Spinal cord (tissue), 10 donors: Measurements from ENCODE around the gene PGS1. TPM values are rescaled to one million over a fixed set of nuclear protein-coding genes. Genes with fewer than 3 reads are reported as not detected.

ENCODE experiments used
- DNase-seq, 6 donors: peaks; one replicate each; pipeline versions ENCODE4 v3.0.0 to v3.0.0-alpha.2; 2013 to 2015; ENCODE audit warnings: low spot score in 6 of 6, low read depth in 4 of 6
- H3K27ac ChIP-seq: one replicate; pipeline ENCODE4 v1.5.1; 2013; ENCODE audit warnings: low read depth, low read length, control low read depth
- H3K27me3 ChIP-seq: one replicate; pipeline ENCODE4 v1.6.1; 2013; ENCODE audit warnings: low read length; ENCODE audit not compliant: control insufficient read depth, insufficient read depth
- H3K36me3 ChIP-seq: one replicate; pipeline ENCODE4 v1.6.1; 2013; ENCODE audit warnings: low read length; ENCODE audit not compliant: control insufficient read depth, insufficient read depth
- H3K4me1 ChIP-seq: one replicate; pipeline ENCODE4 v1.6.1; 2013; ENCODE audit warnings: low read length; ENCODE audit not compliant: control insufficient read depth, insufficient read depth
- H3K4me3 ChIP-seq: one replicate; pipeline ENCODE4 v1.5.1; 2013; ENCODE audit warnings: low read depth, low read length, control low read depth
- H3K9me3 ChIP-seq: one replicate; pipeline ENCODE4 v1.6.1; 2013; ENCODE audit warnings: low read length; ENCODE audit not compliant: control insufficient read depth, insufficient read depth
- WGBS: methylation state at CpG from one replicate; pipeline ENCODE4 v1.1.5; 2013; ENCODE audit warnings: missing lambda C conversion rate; ENCODE audit not compliant: insufficient coverage; 5-methylcytosine and 5-hydroxymethylcytosine counted together
- polyA plus RNA-seq, 2 donors: library from polyadenylated mRNA; unstranded; fragments of 120-200 nt; gene quantifications; one replicate each; pipeline ENCODE4 v1.2.1, GENCODE V29; 2013; ENCODE audit not compliant: insufficient read length in 2 of 2
- small RNA-seq: library from RNA; depleted of rRNA; stranded (forward); fragments of <200 nt; gene quantifications from one replicate; pipeline ENCODE3, GENCODE V24; 2014; ENCODE audit warnings: low replicate concordance
- total RNA-seq, 2 donors: library from RNA; depleted of rRNA in 1 of 2; stranded (reverse); fragments of 120-200 nt in 1 of 2; fragments of >200 nt in 1 of 2; gene quantifications; one replicate each; pipeline versions ENCODE4 v1.2.3 to v1.2.4, GENCODE V29; 2013 to 2014
- donor health status: healthy.

PGS1 gene
- total and polyA plus RNA-seq, 4 donors = 33.4 to 51.1 (median 40.7) TPM

- DNase-seq = no peak
- no peak overlapping the region for H3K27ac ChIP-seq
- H3K27me3 ChIP-seq = no peaks in the 10 kb centered on the region
- H3K9me3 ChIP-seq = no peaks in the 10 kb centered on the region
- 88% methylated on average over 26 of the region's 26 CpGs for WGBS
- peaks cover 3% of the 10 kb centered on the region for H3K36me3 ChIP-seq
- no peak overlapping the region for H3K4me3 ChIP-seq
- no peaks in the 10 kb centered on the region for H3K4me1 ChIP-seq
Measured at GRCh38 chr17:78466786-78467715, 88.6 kb downstream of the PGS1 start.

DNA sequence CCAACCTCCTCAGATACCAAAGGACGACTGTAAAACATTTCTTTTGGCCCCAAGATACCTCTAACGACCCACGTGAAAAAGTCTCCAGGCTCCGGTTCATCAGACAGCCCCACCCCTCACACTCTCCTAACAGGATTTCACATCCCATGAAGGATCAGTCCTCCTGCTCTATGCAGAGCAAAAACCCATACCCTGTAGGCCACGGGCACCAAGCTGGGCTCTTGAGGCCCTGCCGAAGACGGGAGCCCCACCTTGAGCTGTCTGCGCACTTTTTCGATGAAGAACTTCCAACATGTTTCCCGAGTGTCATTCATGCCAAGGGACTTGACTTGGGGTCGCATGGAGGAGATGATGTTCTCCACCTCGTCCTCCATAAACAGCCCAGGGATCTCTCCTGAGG lies 89.9 kb downstream of the PGS1 start:
- Histone ChIP-seq H3K27me3 (no peaks in the 10 kb centered on the region), H3K9me3 (no peaks in the 10 kb centered on the region), H3K4me3 (no peak overlapping the region), H3K4me1 (no peaks in the 10 kb centered on the region), H3K27ac (no peak overlapping the region), H3K36me3 (peaks cover 3% of the 10 kb centered on the region)
- 90% methylated on average over 12 of the region's 12 CpGs for WGBS
- DNase-seq = no peak

GRCh38 chr17:78469443-78469842 lies 91.0 kb downstream of the PGS1 start:
- peaks cover 3% of the 10 kb centered on the region for H3K36me3 ChIP-seq
- DNase-seq = no peak
- no peak overlapping the region for H3K27ac ChIP-seq
- 96% methylated on average over 6 of the region's 7 CpGs for WGBS
- H3K27me3 ChIP-seq = no peaks in the 10 kb centered on the region
- peaks cover 3% of the 10 kb centered on the region for H3K4me1 ChIP-seq
- no peak overlapping the region for H3K4me3 ChIP-seq
- no peaks in the 10 kb centered on the region for H3K9me3 ChIP-seq

DNA sequence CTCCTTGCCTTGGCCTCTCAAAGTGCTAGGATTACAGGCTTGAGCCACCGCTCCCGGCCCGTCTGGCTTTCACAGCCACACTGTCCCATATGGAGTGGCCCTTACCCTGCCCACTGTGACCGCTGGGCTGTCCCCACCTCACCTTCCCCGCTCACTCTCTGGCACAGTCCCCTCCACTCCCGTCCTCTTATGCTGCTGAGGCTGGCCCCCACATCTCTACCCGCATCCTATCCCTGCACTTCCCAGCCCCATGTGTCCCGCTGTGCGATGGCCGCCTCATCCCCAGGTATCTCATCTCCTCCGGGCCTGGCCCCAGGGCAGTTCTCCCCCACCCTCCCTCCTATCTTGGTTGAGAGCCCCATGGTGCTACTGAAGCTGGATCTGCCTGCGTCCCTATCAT lies 93.2 kb downstream of the PGS1 start:
- Histone ChIP-seq H3K4me1 (peaks cover 3% of the 10 kb centered on the region), H3K36me3 (peaks cover 1% of the 10 kb centered on the region), H3K9me3 (no peaks in the 10 kb centered on the region), H3K27me3 (no peaks in the 10 kb centered on the region), H3K4me3 (no peak overlapping the region), H3K27ac (no peak overlapping the region)
- no peak for DNase-seq
- 91% methylated on average over 12 of the region's 12 CpGs for WGBS

DNA sequence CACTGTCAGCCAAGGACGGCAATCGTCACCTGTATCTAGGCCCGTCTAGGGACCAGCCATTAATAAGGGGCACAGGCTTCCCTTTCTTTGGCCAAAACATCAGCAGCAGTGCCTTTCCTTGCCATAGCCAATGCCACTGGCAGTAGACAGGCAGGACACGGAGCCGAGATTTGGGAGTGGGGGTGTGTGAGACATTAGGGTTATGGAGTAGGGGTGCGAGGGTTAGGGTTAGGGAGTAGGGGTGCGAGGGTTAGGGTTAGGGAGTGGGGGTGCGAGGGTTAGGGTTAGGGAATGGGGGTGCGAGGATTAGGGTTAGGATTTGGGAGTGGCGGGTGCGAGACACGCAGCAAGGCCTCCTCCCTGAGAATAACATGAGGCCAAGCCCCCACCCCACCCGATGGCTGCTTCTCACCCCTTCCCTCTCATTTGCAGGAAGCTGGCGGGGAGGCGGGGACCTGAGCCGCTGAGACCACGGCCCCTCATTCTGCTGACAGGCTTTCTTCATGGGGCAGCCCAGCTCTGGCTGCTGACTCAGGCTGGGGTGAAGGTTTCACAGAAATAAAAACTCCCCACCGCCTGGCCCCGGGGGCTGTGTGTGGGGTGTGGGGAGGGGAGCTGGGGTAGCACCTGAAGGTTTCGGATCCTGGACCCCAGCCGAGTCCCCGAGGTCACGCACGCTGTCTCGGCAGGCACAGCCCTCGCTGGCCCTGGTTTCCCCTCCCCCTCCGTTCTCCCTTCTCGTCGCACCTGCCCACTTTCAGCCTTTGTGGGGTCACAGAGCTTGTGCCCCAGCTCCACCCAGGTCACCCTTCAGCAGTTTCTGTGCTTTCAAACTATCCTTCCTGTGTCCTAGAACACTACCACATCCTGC lies 93.8 kb downstream of the PGS1 start:
- H3K4me1 ChIP-seq = peaks cover 3% of the 10 kb centered on the region
- H3K9me3 ChIP-seq = no peaks in the 10 kb centered on the region
- no peak overlapping the region for H3K27ac ChIP-seq
- H3K36me3 ChIP-seq = no peaks in the 10 kb centered on the region
- no peak overlapping the region for H3K4me3 ChIP-seq
- H3K27me3 ChIP-seq = no peaks in the 10 kb centered on the region
- WGBS = 63% methylated on average over 18 of the region's 29 CpGs
- no peak for DNase-seq

DNA sequence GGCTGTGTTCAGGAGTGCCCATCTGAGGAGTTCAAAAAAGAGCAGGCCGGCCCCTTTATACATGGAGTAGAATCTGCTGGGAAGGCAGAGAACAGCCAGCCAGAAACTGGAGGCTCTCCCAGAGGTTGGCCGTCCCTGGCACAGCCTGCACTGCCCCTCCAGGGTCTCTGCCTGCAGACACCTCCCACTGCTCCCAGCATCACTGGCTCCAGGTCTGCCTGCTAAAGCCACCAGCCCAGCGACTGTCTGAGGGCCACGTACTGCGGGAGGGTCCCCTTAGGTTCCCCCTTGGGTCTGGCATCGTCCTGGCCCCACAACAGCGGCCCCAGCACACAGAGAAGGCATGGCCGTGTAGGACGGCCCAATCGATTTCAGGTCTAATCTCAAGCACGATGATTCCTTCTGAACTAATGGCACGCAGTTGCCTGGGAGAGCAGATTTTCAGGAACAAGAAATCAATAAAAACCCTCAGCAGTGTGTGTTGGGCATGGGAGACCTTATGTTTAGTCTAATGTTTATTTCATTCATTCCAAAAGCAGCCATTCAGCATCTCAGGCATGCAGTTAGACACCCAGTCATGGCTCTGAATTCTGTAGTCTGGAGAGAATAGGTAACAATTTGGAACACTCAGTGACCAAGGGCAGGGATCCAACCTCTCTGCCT lies 95.6 kb downstream of the PGS1 start:
- Histone ChIP-seq H3K27me3 (no peaks in the 10 kb centered on the region), H3K36me3 (no peaks in the 10 kb centered on the region), H3K4me3 (no peak overlapping the region), H3K4me1 (peaks cover 3% of the 10 kb centered on the region), H3K27ac (no peak overlapping the region), H3K9me3 (no peaks in the 10 kb centered on the region)
- DNase-seq = peak in 1 of 6 donors; percentile 32
- WGBS = 84% methylated on average over 10 of the region's 12 CpGs

Small RNA genes lying within 50 kb of the gene (small RNA-seq; reads per million reads assigned to genes)
- gene RF00415 (not detected), gene RN7SL236P (not detected)

Other genes starting within 250 kb of the PGS1 start
- 10 to 100 TPM; 15.2 to 33.4 TPM for gene TMC6, start 249.9 kb upstream of the PGS1 start, total RNA-seq
- 10 to 100 TPM; 19.9 to 29.7 TPM for gene TMC6, start 249.9 kb upstream of the PGS1 start, polyA plus RNA-seq
- 1 to 10 TPM; 2.0 to 2.2 TPM for gene TMC8, start 247.9 kb upstream of the PGS1 start, total RNA-seq
- gene TMC8, start 247.9 kb upstream of the PGS1 start, polyA plus RNA-seq = 1 to 10 TPM; 5.6 to 6.0 TPM
- gene C17orf99, start 232.3 kb upstream of the PGS1 start, total RNA-seq = 1 to 10 TPM; 1.5 to 1.8 TPM
- under 1 TPM; 0.51 to 0.54 TPM for gene C17orf99, start 232.3 kb upstream of the PGS1 start, polyA plus RNA-seq
- gene SYNGR2, start 210.1 kb upstream of the PGS1 start, total RNA-seq = 10 to 100 TPM; 16.7 to 21.9 TPM
- 10 to 100 TPM; 22.0 to 33.6 TPM for gene SYNGR2, start 210.1 kb upstream of the PGS1 start, polyA plus RNA-seq
- 10 to 100 TPM; 11.0 to 13.7 TPM for gene TK1, start 191.6 kb upstream of the PGS1 start, total RNA-seq
- gene TK1, start 191.6 kb upstream of the PGS1 start, polyA plus RNA-seq = 10 to 100 TPM; 11.8 to 13.8 TPM
- gene AFMID, start 191.3 kb upstream of the PGS1 start, total RNA-seq = 10 to 100 TPM; 29.8 to 33.3 TPM
- 10 to 100 TPM; 19.9 to 29.3 TPM for gene AFMID, start 191.3 kb upstream of the PGS1 start, polyA plus RNA-seq
- gene BIRC5, start 164.4 kb upstream of the PGS1 start, total RNA-seq = 10 to 100 TPM; 13.2 to 18.9 TPM
- gene BIRC5, start 164.4 kb upstream of the PGS1 start, polyA plus RNA-seq = 10 to 100 TPM; 18.4 to 23.0 TPM
- gene TMEM235, start 147.0 kb upstream of the PGS1 start, total RNA-seq = 1 to 10 TPM; 1.2 to 2.3 TPM
- gene TMEM235, start 147.0 kb upstream of the PGS1 start, polyA plus RNA-seq = 1 to 10 TPM; 1.7 to 2.0 TPM
- gene SOCS3, start 18.6 kb upstream of the PGS1 start, total RNA-seq = 10 to 100 TPM; 14.2 to 70.3 TPM
- 1 to 10 TPM; 5.6 to 9.5 TPM for gene SOCS3, start 18.6 kb upstream of the PGS1 start, polyA plus RNA-seq
- 1 to 10 TPM in 1 of 2 donors, under 1 TPM in 1; 0.61 to 3.0 TPM for gene DNAH17, start 198.7 kb downstream of the PGS1 start, total RNA-seq
- 1 to 10 TPM; 2.5 to 4.8 TPM for gene DNAH17, start 198.7 kb downstream of the PGS1 start, polyA plus RNA-seq